Kidney epithelial cell (primary cell): ENCODE data around the gene CMKLR1. TPM values are rescaled to one million over a fixed set of nuclear protein-coding genes. Genes with fewer than 3 reads are reported as not detected.

Source experiments
- DNase-seq: peaks from one replicate; pipeline ENCODE4 v3.0.0-alpha.2; 2010; ENCODE audit warnings: low read depth
- H3K27me3 ChIP-seq: 2 replicates; pipeline ENCODE4 v1.6.0; 2011; ENCODE audit warnings: low read length; ENCODE audit not compliant: control insufficient read depth, insufficient read depth
- H3K36me3 ChIP-seq: 2 replicates; pipeline ENCODE4 v1.5.1; 2011; ENCODE audit warnings: low read length; ENCODE audit not compliant: control insufficient read depth, insufficient read depth
- H3K4me3 ChIP-seq: 2 replicates; pipeline ENCODE4 v1.5.1; 2011; ENCODE audit warnings: low read depth, mild to moderate bottlenecking, control low read depth, low read length
- CTCF ChIP-seq: IDR thresholded peaks from 2 replicates; pipeline ENCODE4 v1.5.1; 2011; ENCODE audit warnings: mild to moderate bottlenecking, moderate library complexity, low read length, control low read depth, inconsistent platforms; ENCODE audit not compliant: insufficient read depth, poor library complexity, severe bottlenecking
- total RNA-seq: library from RNA; depleted of rRNA; stranded (reverse); fragments of >200 nt; gene quantifications from 2 replicates; pipeline ENCODE4 v1.2.3, GENCODE V29; 2015

The CMKLR1 gene
- total RNA-seq, 1 donor from 2014 or later, result 1.4 TPM

- Histone ChIP-seq H3K4me3 (no peak overlapping the region), H3K27me3 (no peaks in the 10 kb centered on the region), H3K36me3 (no peaks in the 10 kb centered on the region)
- no peak for TF ChIP-seq CTCF
- no peak for DNase-seq
Observed at GRCh38 chr12:108367436-108367835, 28.3 kb upstream of the CMKLR1 start.

GRCh38 chr12:108365324-108365723 lies 26.2 kb upstream of the CMKLR1 start:
- no peak for TF ChIP-seq CTCF
- Histone ChIP-seq H3K36me3 (no peaks in the 10 kb centered on the region), H3K27me3 (no peaks in the 10 kb centered on the region), H3K4me3 (no peak overlapping the region)
- no peak for DNase-seq

GRCh38 chr12:108364879-108365278 lies 25.8 kb upstream of the CMKLR1 start:
- Histone ChIP-seq H3K4me3 (no peak overlapping the region), H3K36me3 (no peaks in the 10 kb centered on the region), H3K27me3 (no peaks in the 10 kb centered on the region)
- no peak for DNase-seq
- TF ChIP-seq CTCF, result no peak

GRCh38 chr12:108363565-108363964 lies 24.5 kb upstream of the CMKLR1 start:
- TF ChIP-seq CTCF, result no peak
- DNase-seq, result no peak
- H3K27me3 ChIP-seq, result no peaks in the 10 kb centered on the region

DNA sequence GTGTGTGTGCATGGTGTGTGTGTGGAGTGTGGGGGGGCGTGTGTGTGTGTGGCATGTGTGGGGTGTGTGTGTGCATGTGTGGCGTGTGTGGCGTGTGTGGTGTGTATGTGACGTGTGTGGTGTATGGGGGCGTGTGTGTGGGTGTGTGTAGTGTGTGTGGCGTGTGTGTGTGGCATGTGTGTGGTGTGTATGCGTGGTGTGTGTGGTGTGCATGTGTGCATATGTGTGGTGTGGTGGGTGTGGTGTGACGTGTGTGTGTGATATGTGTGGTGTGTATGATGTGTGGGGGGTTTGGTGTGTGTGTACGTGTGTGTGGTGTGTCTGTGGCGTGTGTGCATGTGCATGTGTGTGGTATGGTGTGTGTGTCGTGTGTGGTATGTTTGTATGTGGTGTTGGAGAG lies 24.1 kb upstream of the CMKLR1 start:
- no peak for TF ChIP-seq CTCF
- no peaks in the 10 kb centered on the region for H3K36me3 ChIP-seq
- no peaks in the 10 kb centered on the region for H3K27me3 ChIP-seq
- no peak overlapping the region for H3K4me3 ChIP-seq
- no peak for DNase-seq

More at GRCh38 chr12:108363565-108363964, 24.5 kb upstream of the CMKLR1 start:
- Histone ChIP-seq H3K4me3 (no peak overlapping the region), H3K36me3 (no peaks in the 10 kb centered on the region)

GRCh38 chr12:108361606-108362005 lies 22.5 kb upstream of the CMKLR1 start:
- no peak for TF ChIP-seq CTCF
- Histone ChIP-seq H3K4me3 (no peak overlapping the region), H3K36me3 (no peaks in the 10 kb centered on the region), H3K27me3 (no peaks in the 10 kb centered on the region)
- no peak for DNase-seq
